Measurements from ENCODE around the gene GRIN2A. TPM values are rescaled to one million over a fixed set of nuclear protein-coding genes. Genes with fewer than 3 reads are reported as not detected.

The GRIN2A gene
- total RNA-seq, 3 donors from 2014 or later = 0.29 to 0.33 TPM; not detected in 1

DNA sequence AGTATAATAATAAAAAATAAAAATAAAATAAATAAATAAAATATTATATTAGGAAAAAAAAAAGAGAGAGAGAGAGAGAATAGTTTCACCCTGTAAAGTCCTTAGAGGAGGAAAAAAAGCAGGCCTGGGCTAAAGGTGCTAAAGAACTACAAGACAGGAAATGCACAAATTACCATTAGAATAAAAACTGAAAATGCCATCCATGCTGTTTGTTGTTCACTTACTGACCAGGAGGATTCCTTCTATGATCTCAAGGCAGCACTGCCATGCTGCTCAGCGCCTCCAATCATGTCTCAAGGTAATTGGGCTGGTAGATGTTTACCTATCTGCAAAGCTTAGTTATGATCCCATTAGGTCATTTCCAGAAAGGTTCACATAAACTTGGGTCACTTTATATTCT is 201.2 kb downstream of the GRIN2A start:
- Histone ChIP-seq H3K36me3 (no peaks in the 10 kb centered on the region), H3K4me3 (no peak overlapping the region), H3K27me3 (no peaks in the 10 kb centered on the region), H3K4me1 (no peaks in the 10 kb centered on the region), H3K9me3 (no peaks in the 10 kb centered on the region), H3K27ac (no peak overlapping the region)
- TF ChIP-seq POLR2A (IDR thresholded peaks at IDR 0.05) (no peak), POLR2AphosphoS5 (IDR thresholded peaks at IDR 0.05) (no peak)
- TF ChIP-seq, protein P1, sequence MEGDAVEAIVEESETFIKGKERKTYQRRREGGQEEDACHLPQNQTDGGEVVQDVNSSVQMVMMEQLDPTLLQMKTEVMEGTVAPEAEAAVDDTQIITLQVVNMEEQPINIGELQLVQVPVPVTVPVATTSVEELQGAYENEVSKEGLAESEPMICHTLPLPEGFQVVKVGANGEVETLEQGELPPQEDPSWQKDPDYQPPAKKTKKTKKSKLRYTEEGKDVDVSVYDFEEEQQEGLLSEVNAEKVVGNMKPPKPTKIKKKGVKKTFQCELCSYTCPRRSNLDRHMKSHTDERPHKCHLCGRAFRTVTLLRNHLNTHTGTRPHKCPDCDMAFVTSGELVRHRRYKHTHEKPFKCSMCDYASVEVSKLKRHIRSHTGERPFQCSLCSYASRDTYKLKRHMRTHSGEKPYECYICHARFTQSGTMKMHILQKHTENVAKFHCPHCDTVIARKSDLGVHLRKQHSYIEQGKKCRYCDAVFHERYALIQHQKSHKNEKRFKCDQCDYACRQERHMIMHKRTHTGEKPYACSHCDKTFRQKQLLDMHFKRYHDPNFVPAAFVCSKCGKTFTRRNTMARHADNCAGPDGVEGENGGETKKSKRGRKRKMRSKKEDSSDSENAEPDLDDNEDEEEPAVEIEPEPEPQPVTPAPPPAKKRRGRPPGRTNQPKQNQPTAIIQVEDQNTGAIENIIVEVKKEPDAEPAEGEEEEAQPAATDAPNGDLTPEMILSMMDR (IDR thresholded peaks at IDR 0.05) = no peak
- intact Hi-C loops (cut with DNase I; ENCODE audit: low total_unique reads) = no loop called here
- DNase-seq (ENCODE audit: low spot score in 2 of 2) = no peak

DNA sequence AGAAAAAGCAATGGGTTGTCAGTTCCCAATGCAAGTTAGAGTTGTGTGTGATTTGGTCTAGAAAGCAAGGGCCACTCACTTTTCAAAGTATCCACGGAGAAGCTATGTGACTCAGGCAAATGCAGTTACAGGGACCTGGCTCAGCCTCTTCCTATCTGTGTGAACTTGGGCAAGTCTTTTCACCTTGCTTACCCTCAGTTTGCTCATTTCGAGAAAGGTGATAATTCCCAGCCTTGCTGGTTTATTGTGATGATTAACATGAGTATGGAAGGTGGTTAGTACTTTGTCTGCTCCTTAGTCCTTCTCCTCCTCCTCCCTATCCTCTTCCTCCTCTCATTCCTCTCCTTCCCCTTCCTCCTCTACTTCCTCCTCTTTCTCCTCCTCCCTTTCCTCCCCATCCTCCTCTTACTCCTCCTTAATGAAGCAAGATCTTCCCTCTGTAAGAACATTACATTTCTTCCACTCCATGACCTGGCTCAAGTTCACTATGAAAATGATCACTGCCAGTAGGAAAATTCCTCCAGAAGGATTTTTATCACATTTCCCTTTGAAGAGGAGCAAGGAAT is 204.0 kb downstream of the GRIN2A start:
- intact Hi-C loops (cut with DNase I; ENCODE audit: low total_unique reads) = no loop called here
- Histone ChIP-seq H3K4me1 (no peaks in the 10 kb centered on the region), H3K27ac (no peak overlapping the region), H3K9me3 (no peaks in the 10 kb centered on the region), H3K4me3 (no peak overlapping the region), H3K36me3 (no peaks in the 10 kb centered on the region), H3K27me3 (no peaks in the 10 kb centered on the region)
- no peak for TF ChIP-seq POLR2A (IDR thresholded peaks at IDR 0.05)
- TF ChIP-seq, protein P1 (IDR thresholded peaks at IDR 0.05) = no peak
- TF ChIP-seq POLR2AphosphoS5 (IDR thresholded peaks at IDR 0.05) = no peak
- DNase-seq (ENCODE audit: low spot score in 2 of 2) = no peak

DNA sequence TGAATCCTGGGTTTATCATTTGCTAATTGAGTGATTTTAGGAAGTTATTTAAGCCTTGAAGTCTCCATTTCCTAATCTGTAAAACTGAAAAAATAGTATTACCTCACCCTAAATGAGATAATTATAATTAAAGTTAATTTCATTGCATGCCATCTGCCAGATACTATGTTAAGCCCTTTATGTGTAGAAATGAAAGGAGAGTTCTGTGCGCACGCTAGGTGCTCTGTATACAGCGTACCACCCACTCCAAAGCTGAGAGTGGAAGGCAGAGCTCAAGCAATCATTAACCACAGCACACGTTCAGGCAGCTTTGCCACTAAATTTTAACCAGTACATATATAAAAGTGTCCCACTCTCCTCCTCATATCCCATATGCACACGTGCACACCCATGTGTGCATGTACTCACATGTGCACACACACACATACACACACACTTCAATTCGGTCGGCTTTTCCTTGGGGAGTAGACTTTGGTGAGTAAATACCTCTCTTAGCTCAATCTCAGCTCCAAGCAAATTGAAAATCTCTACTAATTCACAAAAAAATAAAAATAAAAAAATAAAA is 204.8 kb downstream of the GRIN2A start:
- TF ChIP-seq, protein P1 (IDR thresholded peaks at IDR 0.05) = no peak
- TF ChIP-seq POLR2AphosphoS5 (IDR thresholded peaks at IDR 0.05) (no peak), POLR2A (IDR thresholded peaks at IDR 0.05) (no peak)
- no peak overlapping the region for H3K27ac ChIP-seq
- intact Hi-C loops (cut with DNase I; ENCODE audit: low total_unique reads) = no loop called here

DNA sequence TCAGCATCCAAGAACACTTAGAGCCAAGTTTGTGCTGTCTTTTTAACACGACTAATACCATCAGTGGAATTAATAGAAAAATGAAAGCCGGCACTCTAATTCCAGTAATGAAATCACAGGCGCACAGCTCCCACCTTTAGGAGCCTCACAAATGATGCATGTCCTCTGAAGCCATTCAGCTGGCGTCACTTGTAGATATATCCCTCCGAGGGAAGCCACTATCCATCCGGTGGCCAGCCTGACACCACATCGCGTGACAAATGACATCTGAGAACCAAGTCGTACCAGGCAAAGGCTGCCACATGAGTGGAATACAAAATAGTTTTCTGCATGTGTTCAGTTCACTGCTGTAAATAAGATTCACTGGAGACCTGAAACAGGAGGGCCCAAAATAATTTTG is 205.6 kb downstream of the GRIN2A start:
- intact Hi-C loops (cut with DNase I; ENCODE audit: low total_unique reads) = no loop called here
- H3K27me3 ChIP-seq = no peaks in the 10 kb centered on the region

More for the DNA sequence above, 204.8 kb downstream of the GRIN2A start:
- no peaks in the 10 kb centered on the region for H3K36me3 ChIP-seq
- no peaks in the 10 kb centered on the region for H3K9me3 ChIP-seq
- no peaks in the 10 kb centered on the region for H3K27me3 ChIP-seq
- no peak overlapping the region for H3K4me3 ChIP-seq
- no peak for DNase-seq (ENCODE audit: low spot score in 2 of 2)
- no peaks in the 10 kb centered on the region for H3K4me1 ChIP-seq

DNA sequence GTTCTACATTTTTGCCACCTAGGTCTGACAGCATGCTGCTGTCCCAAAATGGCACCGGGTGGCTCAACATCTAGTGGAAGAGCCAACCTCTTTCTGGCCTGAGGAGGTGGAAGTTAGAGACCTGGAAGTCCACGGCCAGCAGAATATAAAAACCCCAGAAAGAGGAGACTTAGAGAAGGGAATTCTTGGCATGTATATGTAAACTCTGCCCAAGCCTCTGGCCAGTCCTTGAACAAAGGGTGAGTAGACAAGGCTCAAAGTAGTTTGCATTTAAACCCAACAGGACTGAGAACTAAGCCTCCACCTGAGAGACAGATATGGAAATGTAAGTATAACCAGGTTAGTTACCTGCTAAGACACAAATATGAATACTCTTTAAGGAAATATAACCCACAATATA is 210.3 kb downstream of the GRIN2A start:
- no peaks in the 10 kb centered on the region for H3K36me3 ChIP-seq
- H3K4me3 ChIP-seq = no peak overlapping the region
- no peaks in the 10 kb centered on the region for H3K9me3 ChIP-seq
- TF ChIP-seq, protein P1 (IDR thresholded peaks at IDR 0.05) = no peak
- TF ChIP-seq POLR2AphosphoS5 (IDR thresholded peaks at IDR 0.05) = no peak
- TF ChIP-seq POLR2A (IDR thresholded peaks at IDR 0.05) = no peak
- intact Hi-C loops (cut with DNase I; ENCODE audit: low total_unique reads) = no loop called here
- H3K27me3 ChIP-seq = no peaks in the 10 kb centered on the region
- no peak for DNase-seq (ENCODE audit: low spot score in 2 of 2)
- H3K27ac ChIP-seq = no peak overlapping the region
- no peaks in the 10 kb centered on the region for H3K4me1 ChIP-seq

More for the DNA sequence above, 205.6 kb downstream of the GRIN2A start:
- H3K27ac ChIP-seq = no peak overlapping the region
- H3K36me3 ChIP-seq = no peaks in the 10 kb centered on the region
- TF ChIP-seq POLR2A (IDR thresholded peaks at IDR 0.05) = no peak
- TF ChIP-seq, protein P1 (IDR thresholded peaks at IDR 0.05) = no peak
- TF ChIP-seq POLR2AphosphoS5 (IDR thresholded peaks at IDR 0.05) = no peak
- no peaks in the 10 kb centered on the region for H3K4me1 ChIP-seq
- no peak for DNase-seq (ENCODE audit: low spot score in 2 of 2)
- H3K4me3 ChIP-seq = no peak overlapping the region
- no peaks in the 10 kb centered on the region for H3K9me3 ChIP-seq
